Activated T-cell treated with anti-CD3 and anti-CD28 coated beads for 1 hour (primary cell): Measurements from ENCODE around the gene MARCHF3.
A peak's percentile ranks its signal among the peaks of the same experiment; 100 is the strongest.
"Not testable (repeated sequence)": the region's sequence is repeated elsewhere in the genome, so short reads cannot be mapped to it uniquely, and the experiment has no call there.

Experiments
- DNase-seq: peaks from one replicate; pipeline ENCODE4 v3.0.0-alpha.2; 2020; ENCODE audit warnings: low read depth

The MARCHF3 gene

GRCh38 chr5:127051591-127051990 lies 21.2 kb upstream of the MARCHF3 start:
- no peak for DNase-seq

GRCh38 chr5:127046343-127047072 lies 16.1 kb upstream of the MARCHF3 start:
- DNase-seq, result no peak

- DNase-seq, result no peak
These were observed 12.2 kb upstream of the MARCHF3 start for GRCh38 chr5:127042593-127042992.

- DNase-seq, result no peak
These were observed 11.2 kb upstream of the MARCHF3 start for GRCh38 chr5:127041571-127041970.

- DNase-seq, result no peak
These were observed 10.6 kb upstream of the MARCHF3 start for GRCh38 chr5:127040796-127041520.

- DNase-seq, result no peak
These were observed 8.2 kb upstream of the MARCHF3 start for GRCh38 chr5:127038550-127038949.

GRCh38 chr5:127031863-127032232 lies 1.5 kb upstream of the MARCHF3 start:
- no peak for DNase-seq

- no peak for DNase-seq
These were observed 947 bp upstream of the MARCHF3 start for GRCh38 chr5:127031147-127031862.

- DNase-seq, result peak; percentile 18
These were observed 638 bp downstream of the MARCHF3 start for GRCh38 chr5:127029581-127030258.

GRCh38 chr5:127028822-127029457 lies 1.4 kb downstream of the MARCHF3 start:
- no peak for DNase-seq

GRCh38 chr5:127027539-127027938 lies 2.8 kb downstream of the MARCHF3 start:
- no peak for DNase-seq

GRCh38 chr5:127026166-127026565 lies 4.2 kb downstream of the MARCHF3 start:
- DNase-seq, result no peak

- DNase-seq, result no peak
These were observed 4.9 kb downstream of the MARCHF3 start for GRCh38 chr5:127025467-127025866.

- no peak for DNase-seq
These were observed 5.5 kb downstream of the MARCHF3 start for GRCh38 chr5:127024821-127025220.

GRCh38 chr5:127023552-127024191 lies 6.7 kb downstream of the MARCHF3 start:
- not testable (repeated sequence) for DNase-seq

GRCh38 chr5:127022846-127023245 lies 7.5 kb downstream of the MARCHF3 start:
- DNase-seq, result no peak

GRCh38 chr5:127019928-127020327 lies 10.4 kb downstream of the MARCHF3 start:
- no peak for DNase-seq

- not testable (repeated sequence) for DNase-seq
These were observed 13.6 kb downstream of the MARCHF3 start for GRCh38 chr5:127016722-127017121.

GRCh38 chr5:127015716-127016115 lies 14.6 kb downstream of the MARCHF3 start:
- no peak for DNase-seq

GRCh38 chr5:127014573-127014972 lies 15.8 kb downstream of the MARCHF3 start:
- no peak for DNase-seq

- DNase-seq, result no peak
These were observed 17.0 kb downstream of the MARCHF3 start for GRCh38 chr5:127013407-127013806.
